Left ventricle myocardium inferior (tissue), 1 donor: ENCODE results near the gene CDK11A. TPM values are rescaled to one million over a fixed set of nuclear protein-coding genes. Genes with fewer than 3 reads are reported as not detected.
"Not testable (repeated sequence)": the region's sequence is repeated elsewhere in the genome, so short reads cannot be mapped to it uniquely, and the experiment has no call there.

Experiments used
- DNase-seq: peaks from one replicate; pipeline ENCODE4 v3.0.0-alpha.2; 2020
- H3K27ac ChIP-seq: fragments of 200-600 bp; replicated peaks from 2 replicates; pipeline ENCODE4 v1.8.0; 2021
- H3K27me3 ChIP-seq: fragments of 200-600 bp; 2 replicates; pipeline ENCODE4 v1.8.0; 2021; ENCODE audit warnings: low read depth
- H3K36me3 ChIP-seq: fragments of 200-600 bp; 2 replicates; pipeline ENCODE4 v1.8.0; 2021
- H3K4me1 ChIP-seq: fragments of 200-600 bp; 2 replicates; pipeline ENCODE4 v1.8.0; 2021
- H3K4me3 ChIP-seq: fragments of 200-600 bp; 2 replicates; pipeline ENCODE4 v1.8.0; 2021; ENCODE audit warnings: mild to moderate bottlenecking, moderate library complexity
- H3K9me3 ChIP-seq: fragments of 200-600 bp; replicated peaks from 2 replicates; pipeline ENCODE4 v1.8.0; 2021
- intact Hi-C: fragments of 100-400 bp; cut with micrococcal nuclease; formaldehyde crosslinking; loops from one replicate; pipeline ENCODE4 v1.11.0; 2022
- long read RNA-seq: library from polyadenylated mRNA; unstranded; transcript quantifications from one replicate; pipeline ENCODE4 v2.0.0, GENCODE V29; 2021
- total RNA-seq: library from RNA; stranded (reverse); fragmentation: NEBNext Ultra II Directional; extraction: Animal tissue kit (Norgen Biotek cat#: 25700); gene quantifications from one replicate; pipeline ENCODE4 v1.2.1, GENCODE V29; 2021
- TF ChIP-seq, protein P1 (sequence below): fragments of 200-600 bp; IDR thresholded peaks from 2 replicates; pipeline ENCODE4 v1.8.0; 2021; ENCODE audit warnings: antibody characterized with exemption, mild to moderate bottlenecking, borderline replicate concordance
- donor health status: DM: no; HTN: yes; CAD: no; lungs with severe emphysema.

Gene CDK11A
- total RNA-seq = 21.7 TPM
- long read RNA-seq, partial matches to known transcripts = 3 of 5 reads
- long read RNA-seq, other reads (novel, unspliced or antisense) = 1 of 5 reads

DNA sequence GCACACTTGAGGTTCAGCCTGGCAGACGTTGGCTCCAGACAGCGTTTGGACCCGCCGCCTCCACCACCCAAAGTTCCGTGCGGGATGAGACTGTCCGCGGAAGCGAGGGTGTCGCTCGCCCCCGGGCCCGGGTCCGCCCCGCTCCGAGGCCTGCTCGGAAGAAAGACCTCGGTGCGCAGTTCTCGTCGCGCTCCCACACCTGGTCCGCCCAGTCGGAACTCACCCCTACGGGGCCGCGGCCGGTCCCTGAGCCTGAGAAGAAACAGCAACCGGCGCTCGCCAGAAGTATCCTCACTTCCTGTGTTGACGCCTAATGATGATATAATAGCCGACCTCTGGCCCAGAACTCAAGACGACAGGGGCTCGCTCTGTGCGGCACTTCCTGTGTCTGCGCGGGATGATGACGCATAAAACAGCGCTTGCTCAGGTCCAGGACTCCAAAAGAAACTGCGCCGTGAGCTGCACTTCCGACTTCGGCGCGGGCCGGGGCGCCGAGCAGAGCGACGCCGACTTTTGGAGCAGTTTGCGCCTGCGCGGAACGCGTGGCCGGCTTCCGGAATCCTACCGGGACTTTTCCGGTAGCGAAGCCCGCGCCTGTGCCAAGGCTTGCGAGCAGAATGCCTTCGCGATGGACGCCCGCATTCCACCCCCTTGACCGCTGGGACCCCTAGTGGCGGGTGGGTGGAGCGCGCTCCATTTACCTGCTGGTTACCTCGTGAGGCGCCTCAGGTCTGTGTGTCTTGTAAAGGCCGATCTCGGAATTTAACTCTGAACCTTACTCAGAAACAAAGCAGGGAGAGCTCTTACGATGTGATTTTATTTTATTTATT, at the start of gene CDK11A:
TSS of gene CDK11A (minus strand) at position 323 of the 830 bp plus-strand sequence. CDS start 1,539 bp downstream, outside the sequence.
- intact Hi-C loops, H3K4me1 ChIP-seq, H3K27me3 ChIP-seq, H3K9me3 ChIP-seq: not testable (repeated sequence)
- Histone ChIP-seq H3K4me3 (peak within 1 kb of the TSS; percentile 71), H3K27ac (peak within 1 kb of the TSS; percentile 89), H3K36me3 (peaks cover 23% of the 10 kb centered on the region)
- DNase-seq = peak; percentile 96
- TF ChIP-seq, protein P1, sequence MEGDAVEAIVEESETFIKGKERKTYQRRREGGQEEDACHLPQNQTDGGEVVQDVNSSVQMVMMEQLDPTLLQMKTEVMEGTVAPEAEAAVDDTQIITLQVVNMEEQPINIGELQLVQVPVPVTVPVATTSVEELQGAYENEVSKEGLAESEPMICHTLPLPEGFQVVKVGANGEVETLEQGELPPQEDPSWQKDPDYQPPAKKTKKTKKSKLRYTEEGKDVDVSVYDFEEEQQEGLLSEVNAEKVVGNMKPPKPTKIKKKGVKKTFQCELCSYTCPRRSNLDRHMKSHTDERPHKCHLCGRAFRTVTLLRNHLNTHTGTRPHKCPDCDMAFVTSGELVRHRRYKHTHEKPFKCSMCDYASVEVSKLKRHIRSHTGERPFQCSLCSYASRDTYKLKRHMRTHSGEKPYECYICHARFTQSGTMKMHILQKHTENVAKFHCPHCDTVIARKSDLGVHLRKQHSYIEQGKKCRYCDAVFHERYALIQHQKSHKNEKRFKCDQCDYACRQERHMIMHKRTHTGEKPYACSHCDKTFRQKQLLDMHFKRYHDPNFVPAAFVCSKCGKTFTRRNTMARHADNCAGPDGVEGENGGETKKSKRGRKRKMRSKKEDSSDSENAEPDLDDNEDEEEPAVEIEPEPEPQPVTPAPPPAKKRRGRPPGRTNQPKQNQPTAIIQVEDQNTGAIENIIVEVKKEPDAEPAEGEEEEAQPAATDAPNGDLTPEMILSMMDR = peak; percentile 55

DNA sequence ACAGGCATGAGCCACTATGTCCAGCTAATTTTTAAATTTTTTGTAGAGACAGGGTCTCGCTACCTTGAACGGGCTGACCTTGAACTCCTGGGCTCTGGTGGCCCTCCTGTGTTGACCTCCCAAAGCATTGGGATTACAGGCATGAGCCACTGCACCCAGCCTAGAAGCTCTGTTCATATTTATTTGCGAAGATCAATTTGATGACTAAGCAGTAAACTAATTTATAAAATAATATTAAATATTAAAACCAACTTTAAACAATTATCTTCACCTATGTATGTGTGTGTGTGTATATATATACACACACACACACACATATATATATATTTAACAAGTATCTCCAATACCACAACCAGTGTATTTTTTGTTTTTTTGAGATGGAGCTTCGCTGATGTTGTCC, 49.7 kb upstream of the CDK11A start:
- Histone ChIP-seq H3K27me3 (no peaks in the 10 kb centered on the region), H3K27ac (no peak overlapping the region), H3K36me3 (peaks cover 35% of the 10 kb centered on the region), H3K4me1 (peaks cover 43% of the 10 kb centered on the region), H3K4me3 (no peak overlapping the region), H3K9me3 (peaks cover 26% of the 10 kb centered on the region)
- intact Hi-C loops = no loop called here
- DNase-seq = no peak
- TF ChIP-seq, protein P1 = no peak

DNA sequence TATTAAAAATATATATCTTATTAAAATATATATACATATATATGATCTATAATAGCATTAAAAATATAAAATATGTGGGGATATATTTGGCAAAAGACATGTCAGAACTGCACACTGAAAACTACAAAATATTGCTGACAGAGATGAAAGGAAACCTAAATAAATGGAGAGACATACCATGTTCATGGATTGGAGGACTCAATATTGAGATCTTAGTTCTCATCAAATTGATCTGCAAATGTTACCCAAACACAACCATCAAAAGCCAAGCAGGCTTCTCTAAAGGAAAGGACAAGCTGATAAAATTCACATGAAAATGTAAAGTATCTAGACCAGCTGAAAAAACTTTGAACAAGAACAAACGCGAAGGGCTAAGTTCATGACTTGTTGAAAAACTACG, 46.9 kb upstream of the CDK11A start:
- no peak for DNase-seq
- Histone ChIP-seq H3K9me3 (peaks cover 26% of the 10 kb centered on the region), H3K27me3 (no peaks in the 10 kb centered on the region), H3K36me3 (peaks cover 44% of the 10 kb centered on the region), H3K4me1 (peaks cover 18% of the 10 kb centered on the region), H3K27ac (no peak overlapping the region), H3K4me3 (no peak overlapping the region)
- intact Hi-C loops = no loop called here
- TF ChIP-seq, protein P1 = no peak

DNA sequence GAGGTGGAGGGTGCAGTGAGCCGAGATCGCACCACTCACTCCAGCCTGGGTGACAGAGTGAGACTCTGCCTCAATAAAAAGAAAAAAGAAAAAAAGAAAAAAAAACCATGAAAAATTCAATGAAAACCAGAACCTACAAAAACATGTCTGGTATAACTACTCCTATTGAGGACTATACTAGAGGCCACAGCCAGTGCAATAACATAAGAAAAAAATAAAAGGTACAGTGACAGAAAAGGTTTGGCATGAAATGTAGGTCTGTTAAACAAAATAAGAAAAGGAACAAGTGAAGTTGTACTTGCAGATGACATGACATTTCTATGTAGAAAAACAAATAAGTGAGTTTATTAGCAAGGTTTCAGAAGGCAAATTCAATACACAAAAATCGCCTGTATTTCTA, 45.9 kb upstream of the CDK11A start:
- H3K36me3 ChIP-seq = peaks cover 54% of the 10 kb centered on the region
- no peak for DNase-seq

DNA sequence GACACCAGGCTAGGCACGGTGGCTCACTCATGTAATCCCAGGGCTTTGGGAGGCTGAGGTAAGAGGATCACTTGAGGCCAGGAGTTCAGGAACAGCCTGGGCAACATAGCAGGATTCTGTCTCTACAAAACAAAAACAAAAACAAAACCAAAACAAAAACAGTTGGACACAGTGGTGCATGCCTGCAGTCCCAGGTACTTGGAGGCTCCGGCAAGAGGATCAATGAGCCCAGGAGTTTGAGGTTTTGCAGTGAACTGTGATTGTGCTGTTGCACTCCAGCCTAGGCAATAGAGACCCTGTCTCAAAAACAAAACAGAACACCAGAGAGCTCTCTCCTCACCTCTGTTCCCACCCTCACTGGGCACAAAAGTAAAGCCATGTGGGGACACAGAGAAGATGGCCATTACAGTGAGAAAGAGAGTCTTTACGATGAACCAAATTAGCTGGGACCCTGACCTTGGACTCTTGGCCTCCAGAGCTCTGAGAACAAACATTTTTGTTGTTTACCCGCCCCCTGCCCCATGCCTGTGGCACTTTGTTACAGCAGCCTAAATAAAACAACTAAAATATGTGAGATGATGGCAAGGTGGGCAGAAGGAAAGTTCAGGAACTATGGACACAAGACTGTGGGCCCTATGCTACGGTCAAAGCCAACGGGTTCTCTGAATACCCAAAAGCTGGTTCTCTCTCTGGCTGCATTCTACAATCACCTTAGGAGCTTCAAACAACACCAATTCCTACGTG, 44.3 kb upstream of the CDK11A start:
- H3K4me3 ChIP-seq = no peak overlapping the region
- peaks cover 26% of the 10 kb centered on the region for H3K9me3 ChIP-seq
- intact Hi-C loops = loop anchor here (10.0 kb wide), 1 partner anchor 136 kb away; no protein-coding TSS in a partner anchor
- no peak overlapping the region for H3K27ac ChIP-seq
- no peaks in the 10 kb centered on the region for H3K4me1 ChIP-seq
- TF ChIP-seq, protein P1 = no peak
- peaks cover 70% of the 10 kb centered on the region for H3K36me3 ChIP-seq
- no peak for DNase-seq
- H3K27me3 ChIP-seq = no peaks in the 10 kb centered on the region

More for the DNA sequence above, 45.9 kb upstream of the CDK11A start:
- TF ChIP-seq, protein P1 = no peak
- peaks cover 8% of the 10 kb centered on the region for H3K4me1 ChIP-seq
- peaks cover 26% of the 10 kb centered on the region for H3K9me3 ChIP-seq
- no peak overlapping the region for H3K27ac ChIP-seq
- intact Hi-C loops = no loop called here
- H3K27me3 ChIP-seq = no peaks in the 10 kb centered on the region
- H3K4me3 ChIP-seq = no peak overlapping the region
